ENCODE measurements around the gene CLDN5. TPM values are rescaled to one million over a fixed set of nuclear protein-coding genes. Genes with fewer than 3 reads are reported as not detected.

The CLDN5 gene
- total RNA-seq, 1 experiment from 2014 or later, result not detected

DNA sequence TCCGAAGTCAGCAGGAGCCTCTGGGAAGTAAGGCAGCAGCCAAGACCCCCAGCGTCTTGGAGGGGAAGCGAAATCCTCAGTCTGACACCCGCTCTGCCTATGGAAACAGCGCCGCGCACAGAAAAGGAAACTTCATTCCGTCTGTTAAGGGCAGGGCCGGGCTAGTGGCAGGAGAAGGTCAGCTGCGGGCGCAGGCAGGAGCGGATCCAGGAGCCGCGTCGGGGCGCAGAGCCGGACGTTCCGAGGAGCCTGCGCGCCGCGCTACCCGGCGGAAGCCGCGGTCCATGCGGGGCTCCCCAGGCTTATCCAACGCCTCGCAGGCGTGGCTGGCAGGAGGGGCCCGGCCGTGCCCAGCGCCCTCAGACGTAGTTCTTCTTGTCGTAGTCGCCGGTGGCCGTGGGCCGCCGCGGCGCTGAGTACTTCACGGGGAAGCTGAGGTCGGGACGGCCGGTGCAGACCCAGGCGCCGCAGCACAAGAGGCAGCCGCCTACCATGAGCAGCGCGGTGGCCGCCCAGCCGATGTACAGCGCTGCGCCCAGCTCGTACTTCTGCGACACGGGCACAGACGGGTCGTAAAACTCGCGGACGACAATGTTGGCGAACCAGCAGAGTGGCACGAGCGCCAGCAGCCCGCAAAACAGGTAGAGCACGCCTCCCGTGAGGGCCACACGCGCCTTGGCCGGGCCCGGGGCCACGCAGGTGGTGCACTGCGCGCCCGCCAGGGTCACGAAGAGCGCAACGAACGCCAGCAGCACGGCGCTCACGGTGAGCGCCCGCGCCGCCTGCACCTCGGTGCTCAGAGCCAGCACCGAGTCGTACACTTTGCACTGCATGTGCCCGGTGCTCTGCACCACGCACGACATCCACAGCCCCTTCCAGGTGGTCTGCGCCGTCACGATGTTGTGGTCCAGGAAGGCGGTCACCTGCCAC lies 705 bp downstream of the CLDN5 start:
- DNase-seq (ENCODE audit: low read depth), result no peak

DNA sequence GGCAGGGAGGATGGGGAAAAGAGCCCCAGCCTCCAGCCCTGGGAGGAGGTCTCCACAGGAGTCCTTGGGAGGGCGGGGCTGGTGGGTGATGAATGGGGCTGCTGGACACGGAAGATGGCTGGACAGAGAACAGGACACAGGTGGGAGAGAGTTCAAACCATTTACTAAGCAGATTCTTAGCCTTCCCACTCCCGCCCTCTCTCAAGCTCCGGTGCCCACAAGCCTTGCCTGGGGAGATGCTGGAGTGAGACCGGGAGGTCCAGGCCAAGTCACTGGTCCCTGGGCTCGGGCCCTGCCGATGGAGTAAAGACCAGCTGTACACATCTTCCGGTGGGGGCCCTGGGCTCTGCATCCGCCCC lies 1.4 kb downstream of the CLDN5 start:
- no peak for DNase-seq (ENCODE audit: low read depth)

DNA sequence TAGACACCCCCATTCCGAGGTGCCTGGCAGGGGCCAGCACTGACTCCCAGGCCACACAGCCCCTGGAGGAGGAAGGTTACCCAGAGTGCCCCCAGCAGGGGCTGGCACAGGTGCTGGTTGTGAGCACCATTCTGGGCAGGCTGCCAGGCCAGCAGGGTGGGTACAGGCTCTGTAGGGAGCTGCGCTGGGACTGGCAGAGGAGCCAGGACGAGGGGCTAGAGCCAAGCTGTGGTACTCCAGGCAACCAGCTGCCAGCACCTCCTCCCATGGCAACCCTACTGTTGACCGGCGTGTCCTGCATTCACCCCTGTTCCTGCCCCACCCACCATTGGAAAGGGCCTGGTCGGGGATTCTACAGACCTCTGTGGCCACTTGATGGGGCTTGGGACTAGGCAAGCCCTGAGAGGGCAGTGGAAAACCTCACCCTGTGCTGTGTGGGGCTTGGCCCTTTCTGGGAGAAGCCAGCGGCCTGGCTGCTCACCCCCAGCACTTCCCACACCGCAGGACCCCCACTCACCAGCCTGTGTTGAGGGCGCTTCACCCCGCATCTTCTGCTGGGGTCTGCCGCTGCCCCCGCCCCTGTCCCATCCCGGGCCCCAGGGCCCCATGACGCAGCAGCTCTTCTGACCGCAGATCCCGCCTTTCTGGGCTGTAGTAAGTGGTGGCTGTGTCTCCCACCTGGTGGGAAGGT lies 1.9 kb downstream of the CLDN5 start:
- DNase-seq (ENCODE audit: low read depth), result no peak

DNA sequence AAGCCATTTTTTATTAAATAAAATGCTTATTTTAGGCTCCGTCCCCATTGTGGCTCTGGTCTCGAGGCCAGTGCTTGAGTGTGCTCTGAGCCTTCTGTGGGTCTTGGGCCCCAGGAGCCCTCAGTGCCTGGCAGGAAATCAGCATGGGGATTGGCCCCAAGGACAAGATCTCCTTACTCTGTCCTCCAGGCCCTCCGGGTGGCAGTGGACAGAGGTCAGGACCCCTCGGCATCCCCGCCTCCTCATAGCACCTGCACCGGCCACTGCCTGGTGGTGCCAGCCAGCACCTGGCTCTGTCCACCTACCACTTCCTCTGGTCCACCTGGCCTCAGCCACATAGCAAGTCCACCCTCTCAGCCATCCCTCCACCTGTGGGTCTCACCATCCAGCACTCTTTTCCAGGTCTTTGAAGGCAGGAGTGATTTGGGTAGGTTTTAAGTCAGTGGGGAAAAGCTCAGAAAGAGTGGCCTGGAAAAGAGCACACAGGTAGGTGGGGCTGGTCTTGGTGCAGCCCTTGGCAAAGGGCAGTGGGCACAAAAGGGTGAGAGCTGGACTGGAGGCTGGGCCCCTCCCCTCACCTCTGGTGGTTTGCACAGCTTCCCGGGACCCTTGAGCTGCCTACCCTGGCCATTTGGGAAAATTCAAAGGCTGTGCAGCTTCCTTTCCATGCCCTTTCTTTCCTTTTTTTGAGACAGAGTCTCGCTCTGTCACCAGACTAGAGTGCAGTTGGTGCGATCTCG lies 3.5 kb downstream of the CLDN5 start:
- DNase-seq (ENCODE audit: low read depth), result no peak

DNA sequence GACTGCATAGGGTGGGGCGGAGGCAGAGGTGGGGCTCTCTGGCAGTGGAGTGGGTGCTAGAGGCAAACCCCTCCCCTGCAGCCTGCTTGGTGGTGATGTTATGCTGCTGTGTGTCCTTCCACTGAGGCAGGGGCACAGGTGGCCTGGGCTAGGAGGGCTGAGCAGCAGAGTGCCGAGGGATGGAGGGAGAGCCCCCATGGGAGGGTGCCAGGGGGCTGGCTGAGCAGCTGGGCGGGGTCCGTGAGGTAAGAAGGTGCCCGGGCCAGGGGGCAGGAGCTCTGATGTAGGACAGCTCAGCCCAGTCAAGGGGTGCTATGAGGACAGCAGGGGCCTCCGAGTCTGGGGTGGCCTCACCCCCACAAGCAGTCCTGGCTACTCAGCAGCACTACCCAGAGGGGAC lies 4.2 kb downstream of the CLDN5 start:
- no peak for DNase-seq (ENCODE audit: low read depth)

DNA sequence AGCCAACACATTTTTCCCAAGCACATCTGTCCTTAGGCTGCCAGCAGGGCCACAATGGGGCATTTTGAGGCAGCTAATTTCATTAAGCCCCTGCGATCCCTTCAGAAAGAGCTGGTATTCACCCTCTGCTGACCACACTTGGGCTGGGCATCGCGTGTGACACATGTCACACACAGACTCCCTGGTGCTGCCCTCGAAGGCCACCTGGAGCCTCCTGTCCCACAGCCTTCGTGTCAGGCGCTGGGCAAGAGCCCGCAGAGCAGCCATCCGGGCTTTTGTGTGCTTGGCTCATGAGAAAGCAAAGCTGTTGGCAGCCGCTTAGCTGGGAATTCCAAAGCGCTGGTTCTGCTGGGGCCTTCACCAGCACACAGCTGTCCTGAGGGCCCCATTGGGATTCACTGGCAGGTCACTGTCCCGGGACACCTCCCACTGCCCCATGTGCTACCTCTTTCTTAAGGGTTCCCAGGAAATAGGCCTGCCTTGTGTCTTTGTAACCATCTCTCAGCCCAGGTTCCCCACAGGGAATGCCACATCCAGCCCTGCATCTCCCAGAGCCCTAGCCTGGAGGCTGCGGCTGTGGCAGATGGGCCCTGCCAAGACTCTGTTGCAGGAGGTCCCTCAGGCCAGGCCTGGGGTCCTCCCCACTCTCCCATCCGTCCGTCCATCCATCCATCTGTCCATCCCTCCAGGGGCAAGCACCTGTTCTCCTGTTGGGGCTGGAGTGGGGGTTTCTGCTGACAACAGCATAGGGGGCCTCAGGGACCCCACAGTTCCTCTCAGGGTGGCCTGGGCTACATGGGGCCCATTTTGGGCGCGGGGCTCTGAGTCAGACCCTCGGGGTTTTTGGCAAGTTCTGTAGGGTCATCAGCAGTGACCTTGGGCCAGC lies 4.9 kb downstream of the CLDN5 start:
- no peak for DNase-seq (ENCODE audit: low read depth)

DNA sequence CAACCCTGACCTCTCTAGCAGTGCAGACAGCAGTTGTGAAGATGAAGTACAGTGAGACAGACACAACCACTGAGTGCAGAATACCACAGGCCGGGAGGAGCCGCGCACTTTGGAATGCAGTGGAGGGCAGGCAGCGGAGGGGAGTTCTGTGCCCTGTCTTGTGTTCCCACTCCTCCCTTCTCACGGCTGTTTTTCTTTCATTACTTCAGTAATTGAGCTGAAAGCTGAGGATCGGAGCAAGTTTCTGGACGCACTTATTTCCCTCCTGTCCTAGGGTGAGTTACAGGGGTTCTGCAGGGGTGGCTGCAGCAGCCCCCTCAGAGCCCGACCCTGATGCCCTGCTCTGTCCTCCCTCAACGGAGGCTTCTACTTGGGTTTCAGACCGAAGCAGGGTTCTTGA lies 5.6 kb downstream of the CLDN5 start:
- no peak for DNase-seq (ENCODE audit: low read depth)

DNA sequence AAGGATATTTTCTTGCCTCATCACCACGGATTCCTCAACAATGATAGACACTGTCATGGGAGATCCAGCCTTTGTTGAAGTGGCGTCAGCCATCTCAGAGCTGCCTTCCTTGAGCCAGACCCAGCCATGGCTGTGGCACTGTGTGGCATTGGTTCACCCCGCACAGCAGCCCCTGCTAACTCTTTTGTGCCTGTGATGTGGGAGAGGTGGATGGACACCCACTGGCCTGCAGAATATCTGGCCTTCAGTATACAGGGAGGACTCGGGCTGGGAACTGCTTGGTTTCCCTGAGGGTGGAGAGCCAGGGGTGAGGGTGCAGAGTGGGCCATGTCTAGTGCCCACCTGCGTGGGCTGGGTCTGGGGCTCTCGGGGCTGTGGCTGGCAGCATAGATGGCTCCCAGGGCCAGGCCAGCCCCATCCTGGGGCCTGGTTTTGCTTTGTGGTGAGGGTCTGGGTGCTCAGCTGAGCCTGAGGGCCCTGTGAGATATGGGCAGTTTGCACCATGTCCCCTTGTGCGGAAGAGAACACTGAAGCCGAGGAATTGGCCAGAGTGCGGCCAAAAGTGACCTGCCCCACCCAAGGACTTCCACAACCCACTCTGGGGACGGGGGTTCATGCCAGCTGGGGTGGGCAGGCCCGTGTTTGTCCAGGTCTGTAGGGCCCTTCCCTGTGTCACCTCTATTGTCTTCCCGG lies 6.1 kb downstream of the CLDN5 start:
- no peak for DNase-seq (ENCODE audit: low read depth)

DNA sequence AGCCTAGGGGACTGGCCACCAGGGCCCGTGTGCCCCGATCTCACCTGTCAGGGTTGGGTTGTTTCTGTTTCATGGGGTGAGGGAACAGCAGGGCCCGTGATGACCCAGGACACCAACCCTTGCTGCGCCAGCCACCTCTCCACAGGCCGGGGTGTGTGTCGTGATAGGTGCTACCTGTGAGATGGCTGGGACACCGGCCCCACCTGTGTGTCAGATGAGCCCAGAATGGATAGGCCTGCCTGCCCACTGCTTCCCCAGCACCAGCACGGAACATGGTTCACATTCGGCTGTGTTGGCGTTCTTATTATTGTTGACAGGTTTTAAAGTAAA lies 7.1 kb downstream of the CLDN5 start:
- no peak for DNase-seq (ENCODE audit: low read depth)

DNA sequence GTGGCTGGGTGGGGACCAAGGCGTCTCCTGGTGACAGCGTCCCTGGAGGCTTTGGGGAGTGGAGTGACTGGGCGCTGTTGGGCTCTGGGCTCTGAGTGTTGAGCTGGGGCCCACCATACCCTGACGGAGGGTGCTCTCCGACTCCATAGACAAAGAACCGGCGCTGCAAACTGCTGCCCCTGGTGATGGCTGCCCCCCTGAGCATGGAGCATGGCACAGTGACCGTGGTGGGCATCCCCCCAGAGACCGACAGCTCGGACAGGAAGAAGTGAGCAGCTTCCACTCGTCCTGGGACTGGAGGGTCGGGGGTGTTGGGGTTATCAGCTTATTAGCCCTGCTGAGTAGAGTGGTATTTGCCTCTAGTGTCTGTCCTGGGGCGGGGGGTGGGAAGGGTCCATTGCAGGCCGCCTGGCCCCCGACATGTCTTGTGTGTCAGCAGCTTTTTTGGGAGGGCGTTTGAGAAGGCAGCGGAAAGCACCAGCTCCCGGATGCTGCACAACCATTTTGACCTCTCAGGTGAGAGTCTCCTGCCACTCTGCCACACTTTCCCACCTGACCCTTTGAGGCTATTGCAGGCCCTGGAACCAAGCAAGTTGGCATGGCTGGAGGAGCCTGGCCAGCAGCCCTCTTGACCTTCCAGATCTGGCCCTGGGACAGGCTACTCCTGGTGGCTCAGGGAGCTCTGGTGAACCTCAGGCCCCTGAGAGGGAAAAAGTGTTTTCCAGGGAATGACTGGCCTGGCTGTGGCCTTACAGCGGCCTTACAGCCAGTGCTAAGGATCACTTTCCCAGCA lies 7.6 kb downstream of the CLDN5 start:
- no peak for DNase-seq (ENCODE audit: low read depth)

DNA sequence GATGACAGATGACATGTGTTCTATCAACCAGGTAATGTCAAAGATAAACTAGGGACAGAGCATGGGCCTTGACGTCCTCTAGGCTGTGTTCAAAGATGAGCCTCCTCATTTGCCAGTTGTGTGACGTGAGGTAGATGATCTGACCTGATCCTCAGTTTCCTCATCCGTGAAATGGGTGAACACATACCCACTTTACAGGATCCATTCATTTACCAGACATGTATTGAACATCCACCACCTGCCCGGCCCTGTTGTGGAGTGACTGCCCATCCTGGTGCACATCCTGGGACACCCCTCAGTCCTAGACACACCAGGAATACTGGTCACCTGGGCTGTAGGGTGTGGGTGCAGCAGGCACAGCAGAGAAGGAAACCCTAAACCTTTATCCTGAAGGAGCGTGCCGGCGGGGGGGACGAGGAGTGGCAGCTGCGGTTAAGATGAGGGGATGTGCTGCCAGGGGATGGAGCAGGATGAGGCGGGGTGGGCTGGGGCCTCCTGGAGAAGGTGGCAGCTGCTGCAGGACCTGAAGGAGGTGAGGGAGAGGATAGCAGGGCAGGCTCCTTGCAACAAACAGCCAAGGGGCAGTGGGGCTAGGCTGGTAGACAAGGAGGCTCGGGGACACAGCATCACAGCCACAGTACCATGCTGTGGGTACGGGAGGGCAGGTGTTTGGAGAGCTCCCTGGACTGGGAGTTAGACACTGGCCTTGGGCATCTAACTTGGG lies 8.4 kb downstream of the CLDN5 start:
- DNase-seq (ENCODE audit: low read depth), result no peak

DNA sequence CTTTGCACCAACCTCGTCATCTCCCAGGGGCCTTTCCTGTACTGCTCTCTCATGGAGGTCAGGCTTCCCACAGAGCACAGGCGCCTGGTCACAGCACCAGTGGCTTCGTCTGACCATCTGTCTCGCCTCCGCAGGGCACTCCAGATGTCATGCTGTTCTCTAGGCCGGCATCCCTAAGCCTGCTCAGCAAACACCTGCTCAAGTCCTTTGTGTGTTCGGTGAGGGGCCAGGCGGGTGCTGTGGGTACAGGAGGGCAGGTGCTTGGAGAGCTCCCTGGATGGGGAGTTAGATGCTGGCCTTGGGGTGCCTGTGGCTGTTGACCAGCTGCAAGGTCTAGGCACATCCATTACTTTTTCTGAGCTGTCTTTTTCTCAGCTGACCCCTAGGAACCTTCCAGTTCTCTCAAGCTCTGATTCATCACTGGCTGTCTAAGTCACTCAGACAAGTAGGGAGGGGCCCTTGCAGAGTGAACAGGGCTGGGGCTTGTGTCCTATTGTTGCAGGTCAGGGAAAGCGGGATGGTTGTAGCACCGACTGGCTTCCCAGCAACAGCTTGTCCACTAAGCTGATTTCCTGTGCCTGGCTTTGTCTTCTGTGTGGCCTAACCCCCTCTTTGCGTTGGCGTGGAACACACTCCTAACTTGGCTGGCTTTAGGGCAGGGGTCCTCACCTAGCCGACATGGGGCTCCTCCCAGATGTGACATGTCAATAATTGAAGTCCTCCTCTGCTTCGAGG lies 9.2 kb downstream of the CLDN5 start:
- DNase-seq (ENCODE audit: low read depth), result peak; percentile 9

DNA sequence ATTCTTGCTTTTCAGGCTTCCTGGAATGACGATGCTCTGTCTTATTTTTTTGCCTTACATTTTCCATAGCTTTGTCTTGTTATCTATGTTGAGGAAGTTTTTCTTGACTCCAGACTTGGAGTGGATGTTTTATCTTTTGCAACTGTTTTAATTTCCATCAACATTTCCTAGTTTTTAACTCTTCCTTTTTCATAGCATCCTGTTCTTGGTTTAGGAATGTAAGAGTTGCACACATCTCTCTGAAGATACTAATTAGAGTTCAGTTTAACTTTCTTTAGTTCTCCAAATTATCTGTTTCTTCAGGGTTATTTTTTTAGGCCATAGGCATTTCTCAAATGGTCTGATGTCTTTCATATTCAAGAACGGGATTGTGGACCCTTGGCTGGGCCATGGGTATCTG lies 10.4 kb downstream of the CLDN5 start:
- DNase-seq (ENCODE audit: low read depth), result no peak

DNA sequence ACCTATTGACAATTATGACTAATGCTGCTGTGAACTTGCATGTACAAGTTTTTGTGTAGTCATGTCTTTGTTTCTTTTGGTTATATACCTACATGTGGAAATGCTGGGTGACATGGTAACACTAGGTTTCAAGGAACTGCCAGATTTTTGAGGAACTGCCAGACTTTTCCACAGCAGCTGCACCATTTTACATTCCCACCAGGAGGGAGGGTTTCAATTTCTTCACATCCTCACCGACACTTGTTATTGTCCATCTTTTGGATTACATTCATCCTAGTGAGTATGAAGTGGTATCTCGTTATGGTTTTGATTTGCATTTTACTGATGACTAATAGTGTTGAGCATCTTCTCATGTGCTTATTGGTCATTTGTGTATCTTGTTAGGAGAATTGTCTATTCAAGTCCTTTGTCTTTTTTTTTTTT lies 13.3 kb downstream of the CLDN5 start:
- no peak for DNase-seq (ENCODE audit: low read depth)

DNA sequence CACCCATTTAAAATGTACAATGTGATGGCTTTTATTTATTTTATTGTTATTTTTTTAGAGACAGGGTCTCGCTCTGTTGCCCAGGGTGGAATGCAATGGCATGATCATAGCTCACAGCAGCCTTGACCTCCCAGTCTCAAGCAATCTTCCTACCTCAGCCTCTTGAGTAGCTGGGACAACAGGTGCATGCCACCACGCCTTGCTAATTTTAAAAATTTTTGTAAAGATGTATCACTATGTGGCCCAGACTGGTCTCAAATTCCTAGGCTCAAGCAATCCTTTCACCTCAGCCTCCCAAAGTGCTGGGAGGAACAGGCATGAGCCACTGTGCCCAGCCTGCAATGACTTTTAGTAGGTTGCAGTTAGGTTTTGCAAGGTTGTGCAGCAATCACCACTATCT lies 14.3 kb downstream of the CLDN5 start:
- DNase-seq (ENCODE audit: low read depth), result no peak

DNA sequence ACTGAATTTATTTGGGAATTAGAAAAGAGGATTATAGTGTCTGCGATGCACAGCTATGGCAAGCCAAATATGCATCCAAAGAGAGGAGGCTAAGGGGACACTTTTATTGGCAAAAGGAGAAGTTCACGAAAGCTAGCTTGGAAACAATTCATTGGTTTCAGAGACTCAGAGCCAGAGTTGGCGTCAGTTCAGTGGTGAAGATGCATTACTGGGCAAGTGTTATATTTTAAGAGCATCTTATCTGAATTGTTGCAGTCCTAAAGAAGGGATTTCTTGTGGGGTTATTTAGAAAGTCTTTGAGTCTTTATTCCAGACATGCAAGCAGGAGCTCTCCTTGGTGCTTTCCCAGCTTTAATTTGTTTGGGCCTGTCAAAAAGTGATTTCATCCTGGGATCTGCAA lies 15.0 kb downstream of the CLDN5 start:
- no peak for DNase-seq (ENCODE audit: low read depth)

DNA sequence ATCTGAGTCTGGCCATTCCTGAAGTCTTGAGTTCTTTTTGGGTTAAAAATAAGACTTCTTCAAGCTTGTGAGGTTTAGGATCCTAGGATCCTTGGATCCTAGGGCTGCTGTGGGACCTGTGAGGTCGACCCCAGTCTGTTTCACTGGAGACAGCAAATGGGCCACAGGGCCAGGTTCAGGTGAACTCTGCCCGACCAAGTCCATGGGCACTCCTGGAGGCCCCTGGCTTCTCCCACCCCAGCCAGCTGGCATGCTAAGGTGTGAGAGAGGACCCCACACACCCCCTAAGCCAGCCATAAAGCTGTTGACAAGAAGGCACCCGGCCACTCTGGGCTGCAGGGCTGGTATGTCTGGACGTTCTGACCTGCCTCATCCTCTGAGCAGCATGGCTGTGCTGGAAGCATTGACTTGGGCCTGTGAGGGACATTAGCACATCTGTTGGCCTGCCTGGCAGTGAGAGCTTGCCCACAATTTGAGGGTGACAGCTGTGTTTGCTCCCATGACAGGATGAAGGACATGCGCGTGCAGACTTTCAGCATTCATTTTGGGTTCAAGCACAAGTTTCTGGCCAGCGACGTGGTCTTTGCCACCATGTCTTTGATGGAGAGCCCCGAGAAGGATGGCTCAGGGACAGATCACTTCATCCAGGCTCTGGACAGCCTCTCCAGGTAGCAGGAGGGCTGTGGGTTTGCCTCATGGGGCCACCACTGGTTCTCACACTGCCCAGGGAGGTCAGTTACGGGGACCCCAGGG lies 16.0 kb downstream of the CLDN5 start:
- DNase-seq (ENCODE audit: low read depth), result no peak

DNA sequence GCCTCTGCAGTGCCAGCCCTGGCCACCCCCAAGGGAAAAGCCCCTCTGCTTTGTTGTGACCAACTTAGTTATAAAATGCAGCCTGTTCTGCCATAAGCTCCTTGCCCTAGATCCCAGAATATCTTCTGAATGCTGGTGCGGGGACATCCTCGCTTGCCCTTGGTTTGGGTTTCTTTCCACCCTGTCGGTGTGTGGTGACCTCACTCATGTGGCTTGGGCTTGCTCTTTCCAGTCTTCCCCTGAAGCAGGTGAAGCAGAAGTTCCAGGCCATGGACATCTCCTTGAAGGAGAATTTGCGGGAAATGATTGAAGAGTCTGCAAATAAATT lies 16.7 kb downstream of the CLDN5 start:
- no peak for DNase-seq (ENCODE audit: low read depth)
